ENCODE data around the gene TCEA3.

GRCh38 chr1:23437355-23437664 lies 12.8 kb upstream of the TCEA3 start:
- TF ChIP-seq CTCF (IDR thresholded peaks at IDR 0.05; ENCODE audit: insufficient read depth, low read length) (no peak), POLR2AphosphoS5 (IDR thresholded peaks at IDR 0.05; ENCODE audit: low read depth) (no peak), GABPA (IDR thresholded peaks at IDR 0.05; ENCODE audit: low read depth) (no peak), REST (IDR thresholded peaks at IDR 0.05; ENCODE audit: insufficient replicate concordance, low read depth) (no peak)

Measured in HL-60 (cell line).